Activated naive CD4-positive, alpha-beta T cell treated with anti-CD3 and anti-CD28 coated beads, Interleukin-2, amount 10 ng/mL, durations not matched to agents 7 days and 5 days (primary cell): ENCODE results near the gene SOCS7.

Experiments used
- CTCF ChIA-PET: fragments of 350-600 bp; sonication (Branson Sonifier 250); formaldehyde crosslinking; loops from one replicate; lab custom pipeline; 2021; ENCODE audit warnings: antibody characterized with exemption; lab: Charles Lee
- DNase-seq: peaks from one replicate; pipeline ENCODE4 v3.0.0-alpha.2; 2020
- H3K27ac Mint-ChIP-seq: one replicate; pipeline ENCODE4 v1.8.0; 2021; ENCODE audit warnings: mild to moderate bottlenecking, moderate library complexity, mixed read lengths
- H3K27me3 Mint-ChIP-seq: one replicate; pipeline ENCODE4 v1.8.0; 2021; ENCODE audit warnings: mild to moderate bottlenecking, mixed read lengths
- H3K36me3 Mint-ChIP-seq: one replicate; pipeline ENCODE4 v1.8.0; 2021; ENCODE audit warnings: mixed read lengths
- H3K4me1 Mint-ChIP-seq: one replicate; pipeline ENCODE4 v1.8.0; 2021; ENCODE audit warnings: mixed read lengths
- H3K4me3 Mint-ChIP-seq: one replicate; pipeline ENCODE4 v1.8.0; 2021; ENCODE audit warnings: mild to moderate bottlenecking, moderate library complexity, mixed read lengths
- H3K9me3 Mint-ChIP-seq: one replicate; pipeline ENCODE4 v1.8.0; 2021; ENCODE audit warnings: mixed read lengths

Gene SOCS7

GRCh38 chr17:38415250-38416194, 63.9 kb downstream of the SOCS7 start:
- CTCF ChIA-PET: interaction anchor here (0.7 to 5.7 kb wide), 8 partner anchors 8 to 82 kb away, joined by 3 to 168 read pairs (median 6); partner anchors contain the start of gene SOCS7
- no peaks in the 10 kb centered on the region for H3K9me3 Mint-ChIP-seq
- no peak for DNase-seq
- no peaks in the 10 kb centered on the region for H3K36me3 Mint-ChIP-seq
- H3K27me3 Mint-ChIP-seq: peaks cover 61% of the 10 kb centered on the region
- no peak overlapping the region for H3K4me3 Mint-ChIP-seq
- peaks cover 14% of the 10 kb centered on the region for H3K4me1 Mint-ChIP-seq
- H3K27ac Mint-ChIP-seq: peak overlapping the region; percentile 33

GRCh38 chr17:38416840-38417209, 65.2 kb downstream of the SOCS7 start:
- Mint-ChIP-seq H3K4me1 (peaks cover 14% of the 10 kb centered on the region), H3K27me3 (peaks cover 61% of the 10 kb centered on the region), H3K27ac (no peak overlapping the region), H3K4me3 (no peak overlapping the region), H3K36me3 (no peaks in the 10 kb centered on the region), H3K9me3 (no peaks in the 10 kb centered on the region)
- CTCF ChIA-PET: interaction anchor here (5.7 kb wide), 1 partner anchor 68 kb away, joined by 168 read pairs; the partner anchor contains the start of gene SOCS7
- no peak for DNase-seq

- Mint-ChIP-seq H3K36me3 (no peaks in the 10 kb centered on the region), H3K27me3 (peaks cover 66% of the 10 kb centered on the region), H3K4me3 (no peak overlapping the region), H3K9me3 (no peaks in the 10 kb centered on the region), H3K4me1 (peaks cover 14% of the 10 kb centered on the region), H3K27ac (no peak overlapping the region)
- CTCF ChIA-PET: interaction anchor here (0.6 kb wide), 1 partner anchor 671 kb away, joined by 4 read pairs; no protein-coding TSS in a partner anchor
- no peak for DNase-seq
Measured at GRCh38 chr17:38417210-38417951, 65.7 kb downstream of the SOCS7 start.

GRCh38 chr17:38418062-38418692, 66.5 kb downstream of the SOCS7 start:
- no peaks in the 10 kb centered on the region for H3K9me3 Mint-ChIP-seq
- no peaks in the 10 kb centered on the region for H3K36me3 Mint-ChIP-seq
- H3K27ac Mint-ChIP-seq: no peak overlapping the region
- no peak overlapping the region for H3K4me3 Mint-ChIP-seq
- peaks cover 14% of the 10 kb centered on the region for H3K4me1 Mint-ChIP-seq
- CTCF ChIA-PET: interaction anchor here (0.6 kb wide), 1 partner anchor 672 kb away, joined by 4 read pairs; no protein-coding TSS in a partner anchor
- H3K27me3 Mint-ChIP-seq: peaks cover 74% of the 10 kb centered on the region
- no peak for DNase-seq

- Mint-ChIP-seq H3K4me3 (no peak overlapping the region), H3K9me3 (no peaks in the 10 kb centered on the region), H3K27ac (no peak overlapping the region), H3K36me3 (no peaks in the 10 kb centered on the region), H3K27me3 (peaks cover 79% of the 10 kb centered on the region), H3K4me1 (peaks cover 14% of the 10 kb centered on the region)
- CTCF ChIA-PET: interaction anchor here (4.1 kb wide), 1 partner anchor 70 kb away, joined by 14 read pairs; no protein-coding TSS in a partner anchor
- DNase-seq: no peak
Measured at GRCh38 chr17:38418693-38419507, 67.3 kb downstream of the SOCS7 start.

- DNase-seq: no peak
- H3K27me3 Mint-ChIP-seq: peaks cover 83% of the 10 kb centered on the region
- no peak overlapping the region for H3K27ac Mint-ChIP-seq
- H3K4me1 Mint-ChIP-seq: peaks cover 14% of the 10 kb centered on the region
- no peaks in the 10 kb centered on the region for H3K9me3 Mint-ChIP-seq
- CTCF ChIA-PET: interaction anchor here (4.1 kb wide), 1 partner anchor 71 kb away, joined by 14 read pairs; no protein-coding TSS in a partner anchor
- H3K4me3 Mint-ChIP-seq: no peak overlapping the region
- no peaks in the 10 kb centered on the region for H3K36me3 Mint-ChIP-seq
Measured at GRCh38 chr17:38419508-38419981, 67.9 kb downstream of the SOCS7 start.

- Mint-ChIP-seq H3K27me3 (peaks cover 91% of the 10 kb centered on the region), H3K9me3 (no peaks in the 10 kb centered on the region), H3K4me3 (no peak overlapping the region), H3K36me3 (no peaks in the 10 kb centered on the region), H3K4me1 (peaks cover 5% of the 10 kb centered on the region), H3K27ac (no peak overlapping the region)
- DNase-seq: no peak
- CTCF ChIA-PET: interaction anchor here (1.3 to 4.1 kb wide), 3 partner anchors 9 to 72 kb away, joined by 4 to 14 read pairs (median 8); no protein-coding TSS in a partner anchor
Measured at GRCh38 chr17:38420518-38420917, 68.9 kb downstream of the SOCS7 start.

GRCh38 chr17:38421171-38421841, 69.7 kb downstream of the SOCS7 start:
- Mint-ChIP-seq H3K4me1 (peaks cover 2% of the 10 kb centered on the region), H3K4me3 (no peak overlapping the region), H3K27ac (no peak overlapping the region), H3K36me3 (no peaks in the 10 kb centered on the region), H3K27me3 (peaks cover 95% of the 10 kb centered on the region), H3K9me3 (no peaks in the 10 kb centered on the region)
- no peak for DNase-seq
- CTCF ChIA-PET: interaction anchor here (1.1 to 4.1 kb wide), 7 partner anchors 9 to 246 kb away, joined by 3 to 14 read pairs (median 6); no protein-coding TSS in a partner anchor

- H3K9me3 Mint-ChIP-seq: no peaks in the 10 kb centered on the region
- no peak overlapping the region for H3K4me3 Mint-ChIP-seq
- no peak overlapping the region for H3K27ac Mint-ChIP-seq
Measured at GRCh38 chr17:38421871-38422827, 70.5 kb downstream of the SOCS7 start.

GRCh38 chr17:38424297-38424972, 72.8 kb downstream of the SOCS7 start:
- CTCF ChIA-PET: interaction anchor here (0.6 to 2.2 kb wide), 14 partner anchors 8 to 1396 kb away, joined by 3 to 17 read pairs (median 4); no protein-coding TSS in a partner anchor
- Mint-ChIP-seq H3K4me1 (peaks cover 6% of the 10 kb centered on the region), H3K27ac (no peak overlapping the region), H3K27me3 (peaks cover 94% of the 10 kb centered on the region), H3K4me3 (no peak overlapping the region), H3K36me3 (no peaks in the 10 kb centered on the region), H3K9me3 (no peaks in the 10 kb centered on the region)
- DNase-seq: no peak

More at GRCh38 chr17:38421871-38422827, 70.5 kb downstream of the SOCS7 start:
- H3K36me3 Mint-ChIP-seq: no peaks in the 10 kb centered on the region
- CTCF ChIA-PET: interaction anchor here (1.1 to 4.1 kb wide), 7 partner anchors 10 to 245 kb away, joined by 3 to 14 read pairs (median 6); no protein-coding TSS in a partner anchor
- H3K4me1 Mint-ChIP-seq: peaks cover 2% of the 10 kb centered on the region
- peaks cover 95% of the 10 kb centered on the region for H3K27me3 Mint-ChIP-seq
- no peak for DNase-seq

- no peak overlapping the region for H3K27ac Mint-ChIP-seq
- H3K27me3 Mint-ChIP-seq: peaks cover 94% of the 10 kb centered on the region
Measured at GRCh38 chr17:38425031-38425430, 73.4 kb downstream of the SOCS7 start.

More at GRCh38 chr17:38425031-38425430, 73.4 kb downstream of the SOCS7 start:
- no peak for DNase-seq
- CTCF ChIA-PET: interaction anchor here (1.0 to 2.2 kb wide), 3 partner anchors 18 to 60 kb away, joined by 3 to 17 read pairs (median 4); no protein-coding TSS in a partner anchor
- no peak overlapping the region for H3K4me3 Mint-ChIP-seq
- H3K36me3 Mint-ChIP-seq: no peaks in the 10 kb centered on the region
- peaks cover 7% of the 10 kb centered on the region for H3K4me1 Mint-ChIP-seq
- H3K9me3 Mint-ChIP-seq: no peaks in the 10 kb centered on the region
